Activated CD4-positive, alpha-beta memory T cell treated with anti-CD3 and anti-CD28 coated beads, Interleukin-2, amount 10 ng/mL, durations not matched to agents 7 days and 5 days (primary cell): ENCODE measurements around the gene SH3RF3. TPM values are rescaled to one million over a fixed set of nuclear protein-coding genes. Genes with fewer than 3 reads are reported as not detected.

Experiments used
- CTCF ChIA-PET: fragments of 350-600 bp; sonication (Branson Sonifier 250); formaldehyde crosslinking; loops from one replicate; lab custom pipeline; 2021; ENCODE audit warnings: antibody characterized with exemption, inconsistent platforms; lab: Charles Lee
- POLR2A ChIA-PET: fragments of 350-600 bp; sonication (Branson Sonifier 250); formaldehyde crosslinking; loops from one replicate; lab custom pipeline; 2021; ENCODE audit warnings: antibody characterized with exemption; lab: Charles Lee
- DNase-seq: peaks from one replicate; pipeline ENCODE4 v3.0.0-alpha.2; 2020
- H3K27ac Mint-ChIP-seq: one replicate; pipeline ENCODE4 v1.8.0; 2021; ENCODE audit warnings: mild to moderate bottlenecking, mixed read lengths
- H3K27me3 Mint-ChIP-seq: one replicate; pipeline ENCODE4 v1.8.0; 2021; ENCODE audit warnings: mixed read lengths
- H3K36me3 Mint-ChIP-seq: one replicate; pipeline ENCODE4 v1.8.0; 2021; ENCODE audit warnings: low read depth, mixed read lengths
- H3K4me1 Mint-ChIP-seq: one replicate; pipeline ENCODE4 v1.8.0; 2021; ENCODE audit warnings: mixed read lengths
- H3K4me3 Mint-ChIP-seq: one replicate; pipeline ENCODE4 v1.8.0; 2021; ENCODE audit warnings: mild to moderate bottlenecking, mixed read lengths
- H3K9me3 Mint-ChIP-seq: one replicate; pipeline ENCODE4 v1.8.0; 2021; ENCODE audit warnings: mixed read lengths
- total RNA-seq, 2 experiments: library from RNA; stranded (reverse); gene quantifications; one replicate each; pipeline ENCODE4 v1.2.3, GENCODE V29; 2021

The SH3RF3 gene
- total RNA-seq, 2 experiments from 2014 or later: 0.23 to 0.45 TPM

- CTCF ChIA-PET: no interaction called here
- no peak for DNase-seq
- POLR2A ChIA-PET: no interaction called here
These were observed 242.6 kb downstream of the SH3RF3 start for GRCh38 chr2:109371481-109372170.

GRCh38 chr2:109372171-109372568, 243.2 kb downstream of the SH3RF3 start:
- POLR2A ChIA-PET: no interaction called here
- Mint-ChIP-seq H3K27me3 (peaks cover 7% of the 10 kb centered on the region), H3K4me1 (no peaks in the 10 kb centered on the region), H3K9me3 (no peaks in the 10 kb centered on the region), H3K36me3 (no peaks in the 10 kb centered on the region), H3K27ac (no peak overlapping the region), H3K4me3 (no peak overlapping the region)
- CTCF ChIA-PET: interaction anchor here (1.4 kb wide), 1 partner anchor 138 kb away, joined by 4 read pairs; no protein-coding TSS in a partner anchor
- no peak for DNase-seq

More at GRCh38 chr2:109371481-109372170, 242.6 kb downstream of the SH3RF3 start:
- Mint-ChIP-seq H3K9me3 (no peaks in the 10 kb centered on the region), H3K36me3 (no peaks in the 10 kb centered on the region), H3K27me3 (peaks cover 7% of the 10 kb centered on the region), H3K27ac (no peak overlapping the region), H3K4me1 (no peaks in the 10 kb centered on the region), H3K4me3 (no peak overlapping the region)

- ChIA-PET POLR2A (no interaction called here), CTCF (interaction anchor here (1.4 kb wide), 1 partner anchor 137 kb away, joined by 4 read pairs; no protein-coding TSS in a partner anchor)
- DNase-seq: no peak
- Mint-ChIP-seq H3K36me3 (no peaks in the 10 kb centered on the region), H3K4me1 (no peaks in the 10 kb centered on the region), H3K4me3 (no peak overlapping the region), H3K27ac (no peak overlapping the region), H3K9me3 (no peaks in the 10 kb centered on the region), H3K27me3 (peaks cover 5% of the 10 kb centered on the region)
These were observed 243.6 kb downstream of the SH3RF3 start for GRCh38 chr2:109372614-109373013.

- Mint-ChIP-seq H3K4me3 (no peak overlapping the region), H3K9me3 (no peaks in the 10 kb centered on the region), H3K27ac (no peak overlapping the region), H3K36me3 (no peaks in the 10 kb centered on the region), H3K4me1 (no peaks in the 10 kb centered on the region), H3K27me3 (peaks cover 6% of the 10 kb centered on the region)
- CTCF ChIA-PET: no interaction called here
- DNase-seq: no peak
- POLR2A ChIA-PET: no interaction called here
These were observed 245.0 kb downstream of the SH3RF3 start for GRCh38 chr2:109373791-109374547.

GRCh38 chr2:109374548-109375130, 245.6 kb downstream of the SH3RF3 start:
- DNase-seq: no peak
- Mint-ChIP-seq H3K4me3 (no peak overlapping the region), H3K27ac (no peak overlapping the region), H3K9me3 (no peaks in the 10 kb centered on the region), H3K4me1 (no peaks in the 10 kb centered on the region), H3K27me3 (peaks cover 8% of the 10 kb centered on the region), H3K36me3 (no peaks in the 10 kb centered on the region)
- ChIA-PET POLR2A (no interaction called here), CTCF (no interaction called here)

- no peak for DNase-seq
- CTCF ChIA-PET: no interaction called here
- Mint-ChIP-seq H3K27me3 (peaks cover 8% of the 10 kb centered on the region), H3K4me1 (no peaks in the 10 kb centered on the region), H3K27ac (no peak overlapping the region), H3K9me3 (no peaks in the 10 kb centered on the region), H3K4me3 (no peak overlapping the region), H3K36me3 (no peaks in the 10 kb centered on the region)
- POLR2A ChIA-PET: no interaction called here
These were observed 246.1 kb downstream of the SH3RF3 start for GRCh38 chr2:109375131-109375561.

GRCh38 chr2:109375656-109376055, 246.7 kb downstream of the SH3RF3 start:
- no peaks in the 10 kb centered on the region for H3K36me3 Mint-ChIP-seq
- peaks cover 8% of the 10 kb centered on the region for H3K27me3 Mint-ChIP-seq
- H3K9me3 Mint-ChIP-seq: no peaks in the 10 kb centered on the region
- ChIA-PET POLR2A (no interaction called here), CTCF (no interaction called here)
- no peak overlapping the region for H3K27ac Mint-ChIP-seq
- H3K4me1 Mint-ChIP-seq: no peaks in the 10 kb centered on the region
- no peak overlapping the region for H3K4me3 Mint-ChIP-seq
- DNase-seq: no peak

- ChIA-PET POLR2A (no interaction called here), CTCF (no interaction called here)
- Mint-ChIP-seq H3K4me1 (no peaks in the 10 kb centered on the region), H3K36me3 (no peaks in the 10 kb centered on the region), H3K4me3 (no peak overlapping the region), H3K9me3 (no peaks in the 10 kb centered on the region), H3K27me3 (peaks cover 8% of the 10 kb centered on the region), H3K27ac (no peak overlapping the region)
- DNase-seq: no peak
These were observed 247.1 kb downstream of the SH3RF3 start for GRCh38 chr2:109376115-109376514.

- Mint-ChIP-seq H3K4me1 (no peaks in the 10 kb centered on the region), H3K9me3 (no peaks in the 10 kb centered on the region), H3K27ac (no peak overlapping the region), H3K4me3 (no peak overlapping the region), H3K27me3 (peaks cover 7% of the 10 kb centered on the region), H3K36me3 (no peaks in the 10 kb centered on the region)
- no peak for DNase-seq
- CTCF ChIA-PET: no interaction called here
- POLR2A ChIA-PET: no interaction called here
These were observed 247.9 kb downstream of the SH3RF3 start for GRCh38 chr2:109376796-109377495.

- H3K36me3 Mint-ChIP-seq: no peaks in the 10 kb centered on the region
- no peaks in the 10 kb centered on the region for H3K4me1 Mint-ChIP-seq
- POLR2A ChIA-PET: no interaction called here
- H3K9me3 Mint-ChIP-seq: no peaks in the 10 kb centered on the region
- H3K4me3 Mint-ChIP-seq: no peak overlapping the region
- CTCF ChIA-PET: no interaction called here
- no peak for DNase-seq
- no peak overlapping the region for H3K27ac Mint-ChIP-seq
- H3K27me3 Mint-ChIP-seq: peaks cover 7% of the 10 kb centered on the region
These were observed 249.0 kb downstream of the SH3RF3 start for GRCh38 chr2:109377976-109378375.

GRCh38 chr2:109378682-109379081, 249.7 kb downstream of the SH3RF3 start:
- CTCF ChIA-PET: no interaction called here

GRCh38 chr2:109379507-109379906, 250.5 kb downstream of the SH3RF3 start:
- no peaks in the 10 kb centered on the region for H3K9me3 Mint-ChIP-seq
- CTCF ChIA-PET: no interaction called here

More at GRCh38 chr2:109378682-109379081, 249.7 kb downstream of the SH3RF3 start:
- Mint-ChIP-seq H3K27ac (no peak overlapping the region), H3K9me3 (no peaks in the 10 kb centered on the region), H3K36me3 (no peaks in the 10 kb centered on the region), H3K4me3 (no peak overlapping the region), H3K4me1 (no peaks in the 10 kb centered on the region), H3K27me3 (peaks cover 7% of the 10 kb centered on the region)
- POLR2A ChIA-PET: no interaction called here
- no peak for DNase-seq

More at GRCh38 chr2:109379507-109379906, 250.5 kb downstream of the SH3RF3 start:
- Mint-ChIP-seq H3K27ac (no peak overlapping the region), H3K4me1 (no peaks in the 10 kb centered on the region), H3K36me3 (no peaks in the 10 kb centered on the region), H3K27me3 (peaks cover 7% of the 10 kb centered on the region), H3K4me3 (no peak overlapping the region)
- DNase-seq: no peak
- POLR2A ChIA-PET: no interaction called here
